GM12872 (cell line): ENCODE results near the gene NPBWR2.

Source experiments
- CTCF ChIP-seq: IDR thresholded peaks from 3 replicates; pipeline ENCODE4 v1.5.1; 2011; ENCODE audit warnings: low read depth, mild to moderate bottlenecking, low read length, moderate library complexity; ENCODE audit not compliant: insufficient read depth

The NPBWR2 gene

DNA sequence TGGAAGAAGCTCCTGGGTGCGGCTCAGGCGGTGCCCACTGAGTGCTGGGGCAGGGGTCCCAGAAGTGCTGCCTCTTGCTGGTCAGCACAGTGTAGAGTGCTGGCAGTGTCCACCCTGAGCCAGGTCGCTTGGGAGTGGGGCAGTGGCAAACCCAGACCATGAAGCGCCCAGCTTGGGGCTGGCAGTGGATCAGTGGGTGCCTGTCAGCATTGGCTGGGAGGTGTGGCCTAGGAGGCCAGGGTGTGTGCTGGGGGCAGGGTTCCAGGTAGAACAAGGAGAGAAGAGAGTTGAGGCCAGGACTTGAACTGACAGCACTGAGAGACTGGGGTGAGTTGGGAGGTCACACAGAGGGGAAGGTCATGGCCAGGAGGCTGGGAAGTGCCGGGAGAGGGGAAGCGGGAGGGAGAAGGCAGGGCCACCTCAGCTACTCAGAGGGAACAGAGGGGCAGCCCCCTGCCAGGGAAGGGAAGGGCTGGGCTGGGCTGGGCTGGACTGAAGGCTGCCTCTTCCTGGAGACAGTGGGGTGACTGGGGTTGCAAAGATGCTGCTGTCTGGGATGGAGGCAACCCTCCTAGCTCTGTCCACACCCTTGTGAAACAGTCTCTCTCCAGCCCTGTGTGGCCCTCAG is 40.2 kb downstream of the NPBWR2 start:
- TF ChIP-seq CTCF, result no peak

DNA sequence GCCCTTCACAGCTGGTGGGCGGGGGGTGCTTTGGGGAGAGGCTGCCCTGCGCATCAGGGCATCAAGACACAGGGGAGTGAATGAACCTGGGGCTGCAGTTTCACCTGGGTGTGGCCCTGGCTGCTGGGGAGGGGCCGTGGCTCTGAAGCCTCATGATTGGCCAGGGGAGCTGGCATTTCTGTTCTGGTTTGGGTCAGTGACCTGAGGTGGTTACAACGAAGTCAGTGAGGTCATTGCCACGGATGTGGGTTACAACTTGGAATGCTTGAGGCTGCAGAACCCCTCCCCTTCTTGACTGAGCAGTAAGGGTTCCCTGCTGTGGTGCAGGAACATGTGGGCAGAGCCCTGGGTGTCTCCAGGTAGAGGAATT is 41.4 kb downstream of the NPBWR2 start:
- no peak for TF ChIP-seq CTCF

DNA sequence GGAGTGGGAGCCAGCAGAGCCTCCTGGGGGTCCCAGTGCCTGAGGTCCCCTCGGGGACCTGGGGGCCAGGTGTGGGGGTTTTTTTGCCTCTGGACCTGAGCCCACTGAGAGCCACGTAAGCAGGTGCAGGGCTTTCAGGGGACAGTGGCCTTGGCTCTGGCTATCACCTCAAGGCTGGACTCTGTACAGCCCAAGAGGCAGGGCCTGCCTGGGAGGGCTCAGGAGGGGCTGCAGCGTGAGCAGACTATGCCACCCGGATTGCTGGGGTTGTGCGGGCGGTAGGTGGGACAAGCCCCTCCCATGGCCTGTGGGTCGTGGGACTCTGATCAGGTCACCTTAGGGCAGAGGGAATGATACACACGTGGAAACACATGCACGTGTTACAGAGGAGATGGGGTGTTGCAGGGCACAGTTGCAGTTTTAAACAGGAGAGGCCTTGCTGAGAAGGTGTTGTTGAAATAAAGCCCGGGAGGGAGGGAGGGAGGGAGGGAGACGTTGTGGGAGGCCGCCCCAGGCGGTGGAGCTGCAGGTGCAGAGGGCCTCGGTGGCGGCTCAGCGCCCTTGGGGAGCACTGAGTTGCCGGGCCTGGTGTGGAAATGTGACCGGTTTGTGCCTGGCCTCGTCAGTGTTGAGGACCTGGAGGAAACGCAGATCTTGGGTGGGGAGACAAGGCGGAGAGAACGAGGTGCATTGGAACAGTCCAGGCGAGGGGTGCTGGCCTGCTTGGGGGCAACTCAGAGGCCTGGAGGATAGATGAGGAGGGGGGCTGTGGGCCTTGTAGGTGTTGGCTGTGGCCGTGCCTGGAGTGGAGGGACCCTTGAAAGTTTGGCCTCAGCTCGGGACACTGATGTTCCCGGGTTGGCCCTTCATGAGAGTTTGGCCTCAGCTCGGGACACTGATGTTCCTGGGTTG is 42.0 kb downstream of the NPBWR2 start:
- TF ChIP-seq CTCF, result no peak

- no peak for TF ChIP-seq CTCF
Measured at GRCh38 chr20:64064145-64064698, 43.1 kb downstream of the NPBWR2 start.

DNA sequence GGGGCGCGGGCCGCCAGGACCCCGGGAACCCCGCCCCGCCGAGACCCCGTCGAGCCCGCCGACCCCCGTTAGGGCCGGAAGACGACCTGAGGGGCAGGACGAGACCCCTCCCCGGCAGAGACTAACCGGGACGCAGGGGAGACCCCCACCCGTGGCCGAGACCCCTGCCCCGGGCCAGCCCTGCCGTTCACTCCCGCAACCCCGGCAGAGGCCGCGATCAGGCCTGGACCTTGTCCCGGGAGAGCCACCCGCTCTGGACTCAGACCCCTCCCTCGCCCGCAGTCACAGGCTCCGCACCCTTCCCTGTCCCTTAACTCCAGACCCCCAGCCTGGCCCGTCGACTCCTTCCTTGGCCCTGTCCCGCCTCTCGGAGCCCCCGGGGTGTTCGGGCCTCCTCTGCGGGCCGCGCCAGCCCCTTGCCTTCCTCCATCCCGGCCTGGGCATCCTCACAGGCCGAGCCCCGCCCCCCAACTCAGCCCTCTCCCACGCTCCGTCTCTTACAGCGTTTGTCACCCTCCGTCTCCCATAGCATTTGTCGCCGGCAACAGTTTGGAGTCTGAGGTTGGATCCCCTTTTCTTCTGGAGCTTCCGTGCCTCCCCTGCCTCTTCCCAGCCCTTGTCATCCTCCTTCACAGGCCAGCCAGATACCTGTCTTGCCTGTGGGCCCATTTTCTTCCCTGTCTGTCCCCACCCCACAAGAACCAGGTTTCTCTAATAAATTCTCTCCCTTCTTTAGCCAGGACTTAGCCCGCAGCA is 43.8 kb downstream of the NPBWR2 start:
- no peak for TF ChIP-seq CTCF

GRCh38 chr20:64062596-64063388 is 44.6 kb downstream of the NPBWR2 start, which contains the start of gene TCEA2:
Gene TCEA2, plus strand, starts transcription at chr20:64063198. Its CDS starts 115 bp downstream, at chr20:64063313.
- TF ChIP-seq CTCF, result no peak
